ENCODE results near the gene PMAIP1. TPM values are rescaled to one million over a fixed set of nuclear protein-coding genes. Genes with fewer than 3 reads are reported as not detected.

Gene PMAIP1
- total and polyA plus RNA-seq, 9 of the 15 experiments (the other 6 are each of a cell fraction or from before 2014, with no cell fraction given): 8.0 to 22.9 (median 14.9) TPM

GRCh38 chr18:59881728-59882656 is 17.8 kb upstream of the PMAIP1 start (continued):
- TF ChIP-seq HOMEZ (CRISPR knock-in tag; IDR thresholded peaks at IDR 0.05): no peak
- no peak for TF ChIP-seq E2F3 (CRISPR knock-in tag; IDR thresholded peaks at IDR 0.05)
- TF ChIP-seq SNAPC5 (CRISPR knock-in tag; IDR thresholded peaks at IDR 0.05): no peak
- TF ChIP-seq CREM (IDR thresholded peaks at IDR 0.05; ENCODE audit: low read depth): no peak
- 0 out of 2 replicates have a peak, but pooled peaks have one; percentile 28 for TF ChIP-seq DPF2 (IDR thresholded peaks at IDR 0.05)
- TF ChIP-seq THRAP3 (IDR thresholded peaks at IDR 0.05; ENCODE audit: borderline replicate concordance): no peak
- peak; percentile 55; the same call in 1 of the 2 replicates for TF ChIP-seq TEAD4 (IDR thresholded peaks at IDR 0.05; ENCODE audit: low read length)
- TF ChIP-seq TEAD4 (CRISPR knock-in tag; IDR thresholded peaks at IDR 0.05; ENCODE audit: borderline replicate concordance): no peak
- no peak for TF ChIP-seq ID3 (CRISPR knock-in tag; IDR thresholded peaks at IDR 0.05)
- no peak for TF ChIP-seq ID3 (tag; IDR thresholded peaks at IDR 0.05)
- TF ChIP-seq TCF3 (CRISPR knock-in tag; IDR thresholded peaks at IDR 0.05): peak; percentile 61
- no peak for TF ChIP-seq ZNF134 (CRISPR knock-in tag; conservative IDR thresholded peaks at IDR 0.05)
- TF ChIP-seq MAZ (CRISPR knock-in tag; conservative IDR thresholded peaks at IDR 0.05 in 1 of 2, IDR thresholded peaks at IDR 0.05 in 1 of 2): no peak
- TF ChIP-seq ZNF668 (CRISPR knock-in tag; IDR thresholded peaks at IDR 0.05): no peak
- peak; percentile 46; the same call in 1 of the 2 replicates for TF ChIP-seq SMARCE1 (IDR thresholded peaks at IDR 0.05)
- TF ChIP-seq EWSR1 (IDR thresholded peaks at IDR 0.05; ENCODE audit: borderline replicate concordance, low read depth, partially characterized antibody): no peak
- no peak for TF ChIP-seq ZNF655 (CRISPR knock-in tag; IDR thresholded peaks at IDR 0.05)
- no peak for TF ChIP-seq RBM17 (IDR thresholded peaks at IDR 0.05; ENCODE audit: borderline replicate concordance, low read depth, low read length)
- no peak for TF ChIP-seq MYC (IDR thresholded peaks at IDR 0.05; ENCODE audit: low read depth, low read length)
- no peak for TF ChIP-seq MYC (CRISPR knock-in tag; IDR thresholded peaks at IDR 0.05; ENCODE audit: borderline replicate concordance, low read depth)
- no peak for TF ChIP-seq SLC30A9 (CRISPR knock-in tag; IDR thresholded peaks at IDR 0.05)
- TF ChIP-seq FUS (optimal IDR thresholded peaks at IDR 0.05; ENCODE audit: low read depth, low read length): no peak
- TF ChIP-seq HEY1 (CRISPR knock-in tag; IDR thresholded peaks at IDR 0.05; ENCODE audit: borderline replicate concordance): no peak
- peak; percentile 49 for TF ChIP-seq CBFA2T2 (conservative IDR thresholded peaks at IDR 0.05)
- no peak for TF ChIP-seq TAF1 (IDR thresholded peaks at IDR 0.05; ENCODE audit: control insufficient read depth, extremely low read depth, insufficient read depth, low read length, severe bottlenecking)
- TF ChIP-seq FOXM1 (IDR thresholded peaks at IDR 0.05; ENCODE audit: low read depth): 0 out of 2 replicates have a peak, but pooled peaks have one; percentile 28
- TF ChIP-seq FOXM1 (CRISPR knock-in tag; IDR thresholded peaks at IDR 0.05; ENCODE audit: low read depth): no peak
